Colonic mucosa (tissue), 4 donors: ENCODE data around the gene BCL2L1. TPM values are rescaled to one million over a fixed set of nuclear protein-coding genes. Genes with fewer than 3 reads are reported as not detected.

ENCODE experiments used
- DNase-seq: peaks from one replicate; pipeline ENCODE4 v3.0.0-alpha.2; 2020
- H3K27ac ChIP-seq: fragments of 200-600 bp; one replicate; pipeline ENCODE4 v1.8.0; 2021
- H3K27me3 ChIP-seq: fragments of 200-600 bp; one replicate; pipeline ENCODE4 v1.8.0; 2021
- H3K36me3 ChIP-seq: fragments of 200-600 bp; one replicate; pipeline ENCODE4 v1.8.0; 2021
- H3K4me1 ChIP-seq: fragments of 200-600 bp; one replicate; pipeline ENCODE4 v1.8.0; 2021; ENCODE audit warnings: mild to moderate bottlenecking
- H3K4me3 ChIP-seq: fragments of 200-600 bp; one replicate; pipeline ENCODE4 v1.8.0; 2021
- H3K9ac ChIP-seq, 2 donors: one replicate each; pipeline ENCODE4 v1.7.0; 2013; ENCODE audit warnings: control low read depth in 2 of 2, low read depth in 2 of 2, low read length in 2 of 2
- H3K9me3 ChIP-seq: fragments of 200-600 bp; one replicate; pipeline ENCODE4 v1.8.0; 2021
- intact Hi-C: fragments of 100-400 bp; cut with DNase I; formaldehyde crosslinking; loops from one replicate; pipeline ENCODE4 v1.14.1; 2022
- total RNA-seq, 2 donors: library from RNA; stranded (reverse); fragmentation: NEBNext Ultra II Directional in 1 of 2; extraction: Animal tissue kit (Norgen Biotek cat#: 25700) in 1 of 2; gene quantifications; one replicate each; pipeline ENCODE4 v1.2.1, GENCODE V29; 2021
- TF ChIP-seq, protein P1 (sequence below): fragments of 200-600 bp; IDR thresholded peaks from one replicate; pipeline ENCODE4 v1.8.0; 2022; ENCODE audit warnings: antibody characterized with exemption, mild to moderate bottlenecking
- donor health status: healthy.
- donor health status: DM: no; HTN: no; CAD: no.
- donor health status: DM: no; HTN: no; CAD: no.

BCL2L1 gene
- total RNA-seq, 2 donors from 2014 or later = 55.9 to 59.4 TPM

DNA sequence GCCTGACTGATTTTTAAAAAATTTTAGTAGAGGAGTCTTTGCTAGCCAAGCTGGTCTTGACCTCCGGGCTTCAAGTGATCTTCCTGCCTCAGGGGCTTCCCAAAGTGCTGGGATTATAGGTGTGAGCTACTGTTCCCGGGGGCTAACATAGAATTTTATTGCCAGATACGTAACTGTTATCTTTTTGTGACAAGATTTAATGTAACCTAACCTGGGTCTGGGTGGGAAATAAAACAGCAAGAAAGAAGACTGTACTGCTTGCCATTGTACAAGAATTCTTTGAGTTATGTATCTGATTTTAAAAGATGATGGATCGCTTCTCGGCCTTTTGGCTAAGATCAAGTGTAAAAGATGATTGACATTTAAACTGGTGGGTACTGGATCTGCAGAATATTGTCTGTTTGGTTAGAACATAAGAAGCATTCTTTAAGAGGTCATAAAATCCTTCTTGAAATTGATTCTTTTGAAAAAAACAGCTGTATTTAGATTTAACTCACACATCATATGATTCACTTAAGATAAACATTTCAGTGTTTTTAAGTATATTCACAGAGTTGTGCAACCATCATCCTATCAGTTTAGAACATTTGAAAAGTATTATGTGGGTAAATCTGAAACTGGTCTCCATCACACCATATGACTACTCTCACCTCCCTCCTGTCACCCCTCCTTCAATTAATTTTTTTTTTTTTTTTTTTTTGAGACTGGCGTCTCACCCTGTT is 38.0 kb upstream of the BCL2L1 start:
- Histone ChIP-seq H3K36me3 (no peaks in the 10 kb centered on the region), H3K9ac (no peak overlapping the region), H3K4me3 (no peak overlapping the region), H3K27ac (no peak overlapping the region), H3K9me3 (no peaks in the 10 kb centered on the region), H3K4me1 (no peaks in the 10 kb centered on the region), H3K27me3 (no peaks in the 10 kb centered on the region)
- TF ChIP-seq, protein P1, sequence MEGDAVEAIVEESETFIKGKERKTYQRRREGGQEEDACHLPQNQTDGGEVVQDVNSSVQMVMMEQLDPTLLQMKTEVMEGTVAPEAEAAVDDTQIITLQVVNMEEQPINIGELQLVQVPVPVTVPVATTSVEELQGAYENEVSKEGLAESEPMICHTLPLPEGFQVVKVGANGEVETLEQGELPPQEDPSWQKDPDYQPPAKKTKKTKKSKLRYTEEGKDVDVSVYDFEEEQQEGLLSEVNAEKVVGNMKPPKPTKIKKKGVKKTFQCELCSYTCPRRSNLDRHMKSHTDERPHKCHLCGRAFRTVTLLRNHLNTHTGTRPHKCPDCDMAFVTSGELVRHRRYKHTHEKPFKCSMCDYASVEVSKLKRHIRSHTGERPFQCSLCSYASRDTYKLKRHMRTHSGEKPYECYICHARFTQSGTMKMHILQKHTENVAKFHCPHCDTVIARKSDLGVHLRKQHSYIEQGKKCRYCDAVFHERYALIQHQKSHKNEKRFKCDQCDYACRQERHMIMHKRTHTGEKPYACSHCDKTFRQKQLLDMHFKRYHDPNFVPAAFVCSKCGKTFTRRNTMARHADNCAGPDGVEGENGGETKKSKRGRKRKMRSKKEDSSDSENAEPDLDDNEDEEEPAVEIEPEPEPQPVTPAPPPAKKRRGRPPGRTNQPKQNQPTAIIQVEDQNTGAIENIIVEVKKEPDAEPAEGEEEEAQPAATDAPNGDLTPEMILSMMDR = no peak
- intact Hi-C loops = no loop called here
- no peak for DNase-seq

DNA sequence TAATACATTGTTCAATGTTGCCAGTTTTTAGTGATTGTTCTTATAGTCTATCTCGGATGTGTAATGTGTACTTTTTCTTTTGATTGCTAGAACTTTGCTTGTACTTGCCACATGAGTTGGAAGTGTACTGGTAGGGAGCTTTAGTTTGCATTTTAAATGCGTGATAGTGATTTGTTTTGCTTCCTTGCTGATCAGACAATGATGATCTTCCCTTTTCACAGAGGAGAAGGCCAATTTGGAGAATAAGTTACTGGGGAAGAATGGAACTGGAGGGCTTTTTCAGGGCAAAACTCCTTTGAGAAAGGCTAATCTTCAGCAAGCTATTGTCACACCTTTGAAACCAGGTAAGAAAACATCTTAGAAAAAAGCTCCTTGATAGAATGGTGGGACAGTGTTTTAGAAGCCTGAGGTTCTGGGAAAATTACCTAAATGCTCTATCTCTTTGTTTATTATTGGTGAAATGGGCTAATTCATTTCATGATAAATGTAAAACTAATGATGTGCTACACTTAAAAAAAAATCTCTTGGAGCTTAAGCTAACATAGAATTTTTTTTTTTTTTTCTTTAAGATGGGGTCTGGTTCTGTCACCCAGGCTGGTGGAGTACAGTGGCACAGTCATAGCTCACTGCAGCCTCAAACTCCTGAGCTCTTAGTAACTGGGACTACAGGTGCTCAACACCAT is 37.3 kb upstream of the BCL2L1 start:
- Histone ChIP-seq H3K4me1 (no peaks in the 10 kb centered on the region), H3K9me3 (no peaks in the 10 kb centered on the region), H3K9ac (no peak overlapping the region), H3K27ac (no peak overlapping the region), H3K4me3 (no peak overlapping the region), H3K36me3 (no peaks in the 10 kb centered on the region), H3K27me3 (no peaks in the 10 kb centered on the region)
- TF ChIP-seq, protein P1 = no peak
- intact Hi-C loops = no loop called here
- DNase-seq = no peak

DNA sequence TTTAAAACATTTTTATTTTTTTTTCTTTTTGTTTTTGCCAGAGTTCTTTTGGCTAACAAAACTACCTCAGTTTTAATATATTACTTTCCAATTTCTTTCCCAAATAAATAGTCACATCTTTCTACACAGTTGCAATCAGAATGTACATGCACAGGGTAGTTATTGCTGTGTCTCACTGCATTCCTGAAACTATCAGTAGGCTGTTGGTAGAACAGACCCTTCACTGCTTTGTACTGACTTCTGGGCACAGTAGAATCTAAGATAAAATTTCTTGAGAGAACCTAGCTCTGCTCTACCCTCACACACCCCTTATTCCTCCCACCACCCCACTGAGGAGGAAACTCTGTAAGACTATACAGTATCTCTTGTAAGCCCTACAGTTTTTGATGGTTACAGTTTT is 36.3 kb upstream of the BCL2L1 start:
- no peaks in the 10 kb centered on the region for H3K9me3 ChIP-seq
- no peaks in the 10 kb centered on the region for H3K4me1 ChIP-seq
- no peak overlapping the region for H3K4me3 ChIP-seq
- DNase-seq = no peak
- H3K27ac ChIP-seq = no peak overlapping the region
- no peaks in the 10 kb centered on the region for H3K36me3 ChIP-seq
- TF ChIP-seq, protein P1 = no peak
- no peak overlapping the region for H3K9ac ChIP-seq
- H3K27me3 ChIP-seq = no peaks in the 10 kb centered on the region
- intact Hi-C loops = no loop called here

DNA sequence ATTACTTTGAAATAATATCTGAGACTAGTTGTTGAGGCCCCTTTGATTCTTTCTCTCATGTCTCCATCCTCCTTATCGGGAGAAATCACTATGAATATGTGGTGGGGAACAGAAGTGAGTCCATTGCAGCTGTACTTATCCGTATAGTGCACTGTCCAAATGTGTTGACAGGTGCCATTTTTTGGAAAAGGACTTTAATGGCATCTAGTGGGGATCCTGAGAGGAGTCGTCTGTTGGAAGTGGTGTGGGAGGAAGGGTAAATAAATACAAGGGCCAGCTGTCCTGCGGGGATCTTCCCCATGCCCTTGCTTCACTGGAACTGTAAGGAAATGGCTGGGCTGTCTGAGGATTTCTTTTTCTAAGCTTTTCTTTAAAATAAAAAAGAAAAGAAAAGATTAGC is 35.9 kb upstream of the BCL2L1 start:
- Histone ChIP-seq H3K4me1 (no peaks in the 10 kb centered on the region), H3K27me3 (no peaks in the 10 kb centered on the region), H3K9ac (no peak overlapping the region), H3K27ac (no peak overlapping the region), H3K4me3 (no peak overlapping the region), H3K9me3 (no peaks in the 10 kb centered on the region), H3K36me3 (no peaks in the 10 kb centered on the region)
- TF ChIP-seq, protein P1 = no peak
- intact Hi-C loops = no loop called here
- DNase-seq = no peak

DNA sequence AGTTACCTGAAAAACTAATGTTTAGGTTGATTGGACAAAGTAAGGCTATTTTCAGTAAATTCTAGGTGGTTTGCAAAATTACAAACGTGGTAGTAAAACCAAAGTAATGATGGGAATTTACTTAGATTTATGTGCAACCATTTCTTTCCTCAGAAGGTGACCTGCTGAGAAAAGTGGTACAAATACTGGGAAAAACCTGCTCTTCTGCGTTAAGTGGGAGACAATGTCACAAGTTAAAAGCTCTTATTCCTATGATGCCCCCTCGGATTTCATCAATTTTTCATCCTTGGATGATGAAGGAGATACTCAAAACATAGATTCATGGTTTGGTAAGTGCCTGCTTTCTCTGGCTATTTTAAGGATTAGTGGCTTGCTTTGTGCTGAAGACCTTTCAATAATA is 34.6 kb upstream of the BCL2L1 start:
- no peak for DNase-seq
- TF ChIP-seq, protein P1 = no peak
- Histone ChIP-seq H3K36me3 (no peaks in the 10 kb centered on the region), H3K9ac (no peak overlapping the region), H3K27ac (no peak overlapping the region), H3K4me1 (no peaks in the 10 kb centered on the region), H3K4me3 (no peak overlapping the region), H3K9me3 (no peaks in the 10 kb centered on the region), H3K27me3 (no peaks in the 10 kb centered on the region)
- intact Hi-C loops = no loop called here
